Stimulated activated CD8-positive, alpha-beta memory T cell treated with anti-CD3 and anti-CD28 coated beads, Interleukin-4, amount 100 ng/mL, for 4 hours (primary cell): ENCODE data around the gene LRRC28.

Source experiments
- DNase-seq, 2 donors: peaks; one replicate each; pipeline ENCODE4 v3.0.0-alpha.2; 2020; ENCODE audit warnings: low read depth in 2 of 2, low spot score in 1 of 2

Gene LRRC28

GRCh38 chr15:99305761-99306505 lies 54.7 kb downstream of the LRRC28 start:
- DNase-seq, result no peak

- no peak for DNase-seq
These were observed 55.5 kb downstream of the LRRC28 start for GRCh38 chr15:99306694-99307338.

GRCh38 chr15:99307735-99308134 lies 56.5 kb downstream of the LRRC28 start:
- DNase-seq, result no peak

- DNase-seq, result no peak
These were observed 59.5 kb downstream of the LRRC28 start for GRCh38 chr15:99310745-99311144.

- no peak for DNase-seq
These were observed 60.9 kb downstream of the LRRC28 start for GRCh38 chr15:99312228-99312627.

GRCh38 chr15:99312794-99313193 lies 61.5 kb downstream of the LRRC28 start:
- no peak for DNase-seq

GRCh38 chr15:99315636-99316035 lies 64.4 kb downstream of the LRRC28 start:
- DNase-seq, result no peak

GRCh38 chr15:99320374-99321215 lies 69.3 kb downstream of the LRRC28 start:
- DNase-seq, result no peak

- DNase-seq, result no peak
These were observed 70.2 kb downstream of the LRRC28 start for GRCh38 chr15:99321468-99321867.

GRCh38 chr15:99322643-99323405 lies 71.5 kb downstream of the LRRC28 start:
- DNase-seq, result no peak

GRCh38 chr15:99324082-99324620 lies 72.9 kb downstream of the LRRC28 start:
- DNase-seq, result no peak

- no peak for DNase-seq
These were observed 73.4 kb downstream of the LRRC28 start for GRCh38 chr15:99324700-99325099.

GRCh38 chr15:99326235-99326634 lies 75.0 kb downstream of the LRRC28 start:
- no peak for DNase-seq

- DNase-seq, result no peak
These were observed 77.1 kb downstream of the LRRC28 start for GRCh38 chr15:99328106-99329072.

GRCh38 chr15:99331381-99331780 lies 80.1 kb downstream of the LRRC28 start:
- DNase-seq, result no peak

GRCh38 chr15:99333413-99333812 lies 82.1 kb downstream of the LRRC28 start:
- no peak for DNase-seq

- DNase-seq, result no peak
These were observed 82.7 kb downstream of the LRRC28 start for GRCh38 chr15:99333981-99334380.

- no peak for DNase-seq
These were observed 84.2 kb downstream of the LRRC28 start for GRCh38 chr15:99335508-99335907.

- no peak for DNase-seq
These were observed 85.5 kb downstream of the LRRC28 start for GRCh38 chr15:99336794-99337193.

GRCh38 chr15:99340347-99340746 lies 89.1 kb downstream of the LRRC28 start:
- no peak for DNase-seq
